ENCODE results near the gene FBXL20.
"Not testable (repeated sequence)": the region's sequence is repeated elsewhere in the genome, so short reads cannot be mapped to it uniquely, and the experiment has no call there.

Gene FBXL20
- total RNA-seq, result 43.2 to 56.9 reads per million in 2 donors

DNA sequence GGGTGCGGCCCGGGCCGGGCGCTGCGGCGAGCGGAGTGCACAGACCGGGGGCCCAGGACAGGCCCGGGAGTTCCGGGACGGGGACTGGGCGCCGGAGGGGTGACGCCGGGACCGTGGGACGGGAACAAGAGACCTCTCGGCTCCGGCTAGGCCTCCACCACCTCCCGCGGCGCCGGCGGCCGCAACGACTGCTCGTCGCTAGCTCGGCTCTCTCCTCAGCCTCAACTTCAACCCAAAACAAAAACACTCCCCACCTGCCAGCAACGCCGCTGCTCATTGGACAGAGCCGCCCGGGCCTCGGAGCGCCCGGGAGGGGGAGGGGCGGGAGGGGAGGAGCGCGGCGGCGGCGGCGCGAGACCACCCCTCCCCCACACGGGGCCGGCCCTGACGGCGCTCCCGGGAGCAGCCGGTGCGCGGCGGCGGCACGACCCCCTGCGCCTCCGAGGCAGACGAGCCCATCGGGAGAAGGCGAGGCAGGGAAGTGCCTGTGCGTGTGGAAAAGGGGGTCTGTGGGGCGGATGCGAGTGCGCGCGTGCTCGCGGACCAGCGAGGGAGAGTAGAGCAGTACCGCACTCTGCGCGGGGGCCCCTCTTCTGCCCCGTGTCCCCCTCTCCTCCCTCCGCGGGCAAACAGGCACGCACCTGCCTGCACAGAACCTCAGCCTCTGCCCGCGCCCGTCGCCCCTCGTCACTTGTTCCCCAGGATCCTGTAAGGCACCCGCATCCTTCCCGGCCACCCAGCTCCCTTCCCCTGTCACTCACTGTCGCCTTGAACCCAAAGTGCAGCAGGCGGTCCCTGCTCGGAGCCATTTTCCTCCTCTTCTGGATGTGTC, at the start of gene FBXL20:
FBXL20 (minus strand) TSS at position 215 of the 832 bp plus-strand sequence. CDS start 224 bp downstream, outside the sequence.
- DNase-seq, result peak; percentile 96

- DNase-seq, result peak; percentile 85
Measured at GRCh38 chr17:39450847-39451581, 49.6 kb upstream of the FBXL20 start, which contains the start of gene MED1. TSS of gene MED1 (minus strand) at chr17:39451263. CDS start at chr17:39451062, 201 bp downstream.

GRCh38 chr17:39450051-39450450, 48.6 kb upstream of the FBXL20 start:
- DNase-seq, result no peak

- no peak for DNase-seq
Measured at GRCh38 chr17:39447561-39447960, 46.1 kb upstream of the FBXL20 start.

DNA sequence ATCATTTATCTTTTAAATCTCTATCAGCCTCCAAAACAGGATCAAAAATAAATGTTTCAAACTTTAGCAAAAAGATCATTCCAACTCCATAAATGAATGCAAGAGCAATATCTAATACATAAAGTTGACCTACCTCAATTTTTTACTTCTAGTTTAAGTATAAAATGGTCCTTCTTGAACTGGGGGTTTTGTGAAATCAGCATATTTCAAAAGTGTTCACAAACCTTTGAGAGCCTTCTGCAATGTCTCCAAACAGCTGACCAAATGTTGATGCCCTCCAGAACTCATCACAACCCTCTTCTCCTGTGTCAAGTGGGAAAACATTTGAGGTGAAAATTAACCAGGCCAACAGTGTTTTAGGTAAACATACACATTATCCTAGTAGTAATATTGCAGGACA, 41.9 kb upstream of the FBXL20 start:
- no peak for DNase-seq

DNA sequence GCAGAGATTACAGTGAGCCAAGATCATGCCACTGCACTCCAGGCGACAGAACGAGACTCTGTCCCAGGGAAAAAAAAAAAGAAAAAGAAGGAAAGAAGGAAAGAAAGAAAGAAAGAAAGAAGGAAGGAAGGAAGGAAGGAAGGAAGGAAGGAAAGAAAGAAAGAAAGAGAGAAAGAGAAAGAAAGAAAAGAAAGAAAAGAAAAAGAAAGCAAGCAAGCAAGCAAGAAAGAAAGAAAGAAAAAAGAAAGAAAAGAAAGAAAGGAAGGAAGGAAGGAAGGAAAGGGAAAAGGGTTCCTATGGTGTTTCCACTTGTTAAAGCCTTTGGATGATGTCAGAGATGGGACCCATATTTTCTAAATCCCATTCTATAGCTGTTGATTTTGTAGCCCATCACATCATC, 38.4 kb upstream of the FBXL20 start:
- DNase-seq, result not testable (repeated sequence)

DNA sequence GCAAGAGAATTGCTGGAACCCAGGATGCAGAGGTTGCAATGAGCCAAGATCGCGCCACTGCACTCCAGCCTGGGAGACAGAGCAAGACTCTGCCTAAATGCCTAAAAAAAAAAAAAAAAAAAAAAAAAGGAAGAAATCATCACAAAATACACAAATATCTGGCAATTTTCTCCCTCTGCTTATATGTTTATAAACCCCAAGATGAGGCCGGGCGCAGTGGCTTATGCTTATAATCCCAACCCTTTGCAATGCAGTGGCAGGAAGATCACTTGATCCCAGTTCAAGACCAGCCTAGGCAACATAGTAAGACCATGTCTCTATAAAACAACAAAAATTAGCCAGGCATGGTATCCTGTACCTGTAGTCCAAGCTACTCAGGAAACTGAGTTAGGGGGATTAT, 28.2 kb upstream of the FBXL20 start:
- DNase-seq, result no peak

DNA sequence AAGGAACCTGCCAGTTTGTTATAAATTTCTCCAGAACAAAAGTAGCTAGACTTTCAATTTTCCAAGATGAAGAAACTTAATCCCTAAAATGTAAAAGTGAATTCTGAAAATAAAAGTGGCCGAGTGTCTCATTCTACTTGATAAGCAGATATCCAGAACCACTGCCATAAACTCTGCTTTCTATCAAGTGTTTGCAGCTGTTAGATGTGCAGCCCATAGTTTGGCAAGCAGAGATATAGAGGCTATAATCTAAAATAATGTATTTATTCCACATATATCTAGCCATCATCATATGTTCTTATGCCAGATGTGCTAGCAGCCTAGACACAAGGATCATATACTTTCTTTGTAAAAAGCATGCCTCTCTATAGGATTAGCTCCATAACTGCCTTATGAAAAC, 14.7 kb upstream of the FBXL20 start:
- no peak for DNase-seq

DNA sequence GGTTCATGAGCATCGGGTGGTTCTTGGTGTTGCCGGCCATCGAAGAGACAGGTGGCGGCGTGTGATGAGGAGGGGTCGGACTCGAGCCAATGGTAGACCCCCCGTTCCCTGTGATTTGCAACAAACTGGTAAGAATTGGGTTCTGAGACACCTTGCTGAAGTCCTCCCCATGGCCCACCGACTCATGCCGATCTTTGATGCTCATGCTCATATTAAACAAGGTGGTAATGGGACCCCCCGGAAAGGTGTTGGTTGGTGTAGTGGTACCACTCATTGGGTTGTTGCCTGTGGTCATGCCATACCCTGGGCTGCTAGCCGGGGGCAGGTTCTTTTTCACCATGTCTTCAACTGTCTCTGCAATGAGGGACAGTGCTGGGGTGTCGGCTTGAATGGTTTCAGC, 8.9 kb upstream of the FBXL20 start:
- DNase-seq, result no peak

DNA sequence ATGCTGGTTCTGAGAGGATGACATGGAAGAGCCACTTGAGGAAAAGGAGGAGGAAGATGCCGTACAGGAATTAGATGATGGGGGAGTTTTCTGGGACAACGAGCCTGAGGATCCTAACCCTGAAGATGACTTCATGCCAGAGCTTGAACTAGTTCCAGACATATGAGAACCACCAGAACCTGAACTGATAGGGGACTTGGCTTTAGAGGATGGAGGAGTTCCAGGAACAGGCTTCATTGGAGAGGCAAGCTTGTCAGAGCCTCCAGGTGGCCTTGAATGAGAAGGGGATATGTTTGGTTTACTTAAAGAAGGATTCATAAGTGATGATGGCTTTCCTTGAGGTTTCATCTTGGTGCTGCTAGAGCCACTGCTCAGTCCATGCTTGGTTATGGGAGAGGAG, 6.9 kb upstream of the FBXL20 start:
- no peak for DNase-seq

- no peak for DNase-seq
Measured at GRCh38 chr17:39406951-39407350, 5.5 kb upstream of the FBXL20 start.

DNA sequence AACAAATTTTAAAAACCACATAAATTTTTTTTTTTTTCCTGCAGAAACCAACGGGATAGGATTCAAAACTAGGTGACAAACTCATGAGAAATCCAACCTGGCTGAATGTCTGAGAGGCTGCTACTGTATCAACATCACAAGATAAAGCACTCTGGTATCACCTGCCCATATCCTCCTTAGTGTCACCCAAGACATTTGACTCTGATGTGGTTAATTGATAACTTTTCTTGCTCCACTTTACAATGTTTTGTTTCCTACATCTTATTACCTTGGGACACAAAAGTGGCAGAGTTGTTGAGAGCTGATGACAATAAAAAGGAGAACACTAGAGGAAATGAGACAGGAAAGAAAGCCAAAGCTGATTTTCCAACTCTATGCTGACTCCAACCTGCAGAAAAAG, 4.0 kb upstream of the FBXL20 start:
- DNase-seq, result no peak

GRCh38 chr17:39404542-39405378, 3.3 kb upstream of the FBXL20 start:
- no peak for DNase-seq

GRCh38 chr17:39402890-39403605, 1.6 kb upstream of the FBXL20 start:
- DNase-seq, result no peak

- DNase-seq, result peak; percentile 81
Measured at GRCh38 chr17:39402244-39402889, 941 bp upstream of the FBXL20 start.

DNA sequence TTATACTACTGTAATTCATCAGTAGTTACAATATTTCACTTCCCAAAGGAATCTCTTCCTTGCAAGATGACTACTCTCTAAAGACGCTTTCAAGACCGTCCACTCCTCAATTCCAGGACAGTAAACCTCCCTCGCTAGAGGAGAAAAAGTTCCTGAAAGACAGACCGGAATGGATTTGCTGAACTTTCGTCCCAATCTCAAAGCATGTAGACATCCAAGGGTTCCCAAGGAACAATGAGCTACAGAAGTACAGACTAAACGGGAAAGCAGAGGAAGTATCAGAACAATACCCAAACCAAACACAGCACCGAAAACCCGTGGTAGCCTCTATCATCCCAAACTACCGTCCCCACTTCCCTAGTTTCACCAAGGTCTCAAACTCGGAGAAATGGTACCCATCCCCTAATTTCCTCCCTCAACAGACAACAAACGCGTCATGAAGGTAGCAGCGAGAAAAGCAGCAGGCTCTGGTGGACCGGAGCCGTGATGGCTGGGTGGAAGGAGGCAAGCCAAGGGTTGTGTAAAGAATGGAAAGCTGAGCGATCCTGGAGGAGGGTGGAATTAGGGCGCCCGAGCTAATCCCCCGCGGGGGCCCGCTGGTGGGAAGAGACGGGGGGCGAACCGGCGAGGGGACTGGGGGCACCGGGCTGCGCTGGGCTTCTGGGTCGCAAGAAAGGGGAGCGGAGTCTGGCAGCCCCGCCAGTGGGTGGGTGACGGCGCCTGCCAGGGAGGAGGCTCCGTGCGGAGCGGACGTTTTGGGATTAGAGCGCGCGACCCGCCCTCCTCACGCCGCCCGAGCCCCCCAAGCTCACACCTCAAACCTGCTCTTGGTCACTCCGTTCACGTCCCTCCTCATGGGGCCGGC, 647 bp downstream of the FBXL20 start:
- no peak for DNase-seq

DNA sequence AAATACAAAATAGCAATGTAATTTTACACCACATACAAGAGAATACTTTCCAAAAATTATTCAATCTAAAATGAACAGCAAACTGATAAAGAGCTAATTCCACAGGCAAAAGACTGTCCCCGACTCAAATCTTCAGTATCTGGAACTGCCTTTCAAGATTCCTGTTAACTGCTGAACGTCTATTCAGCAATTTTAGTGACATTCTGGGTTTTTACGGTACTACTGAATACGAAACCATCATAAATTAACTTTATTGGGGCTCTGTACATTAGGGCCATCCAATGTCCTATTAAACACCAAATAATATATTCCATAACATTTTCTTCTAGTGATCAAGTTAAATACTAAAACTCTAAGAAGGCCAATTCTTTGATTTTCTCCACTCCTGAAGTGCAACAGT, 1.6 kb downstream of the FBXL20 start:
- no peak for DNase-seq

DNA sequence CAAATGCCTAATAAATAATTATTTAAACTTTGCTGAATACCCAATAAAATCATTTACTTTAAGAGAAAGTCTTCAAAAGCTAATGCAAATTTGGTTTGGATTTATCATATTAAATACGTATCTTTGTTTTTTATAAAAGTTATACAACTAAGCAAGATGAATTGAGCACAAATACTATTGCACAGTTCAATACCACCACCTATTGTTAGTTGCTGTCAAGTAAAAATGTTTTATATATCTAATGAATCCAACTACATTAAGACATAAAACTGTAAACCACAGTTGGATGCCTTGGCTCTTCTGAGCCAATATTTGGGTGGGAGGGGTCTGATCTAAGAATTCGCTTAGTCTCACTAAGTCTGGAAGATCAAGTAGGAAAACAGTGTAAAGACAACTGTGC, 7.7 kb downstream of the FBXL20 start:
- no peak for DNase-seq

DNA sequence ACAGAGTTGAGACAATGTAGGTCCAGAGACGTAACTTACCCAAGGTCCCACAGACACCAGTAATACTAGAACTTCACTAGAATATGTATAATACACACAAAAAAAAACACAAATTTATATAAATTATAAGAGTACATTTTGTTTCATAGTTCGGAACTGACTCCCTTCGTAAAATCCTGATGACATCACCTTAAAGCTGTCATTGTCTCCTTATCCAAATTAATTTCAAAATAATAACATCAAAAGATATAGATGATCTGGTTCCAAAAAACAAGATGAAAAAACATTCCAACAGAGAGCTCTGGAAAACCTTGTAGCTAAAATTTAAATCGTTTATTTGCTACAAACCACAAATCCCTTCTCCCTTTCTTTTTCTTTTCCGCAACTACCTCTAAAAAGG, 10.0 kb downstream of the FBXL20 start:
- no peak for DNase-seq

GRCh38 chr17:39385040-39385439, 16.4 kb downstream of the FBXL20 start:
- DNase-seq, result no peak

DNA sequence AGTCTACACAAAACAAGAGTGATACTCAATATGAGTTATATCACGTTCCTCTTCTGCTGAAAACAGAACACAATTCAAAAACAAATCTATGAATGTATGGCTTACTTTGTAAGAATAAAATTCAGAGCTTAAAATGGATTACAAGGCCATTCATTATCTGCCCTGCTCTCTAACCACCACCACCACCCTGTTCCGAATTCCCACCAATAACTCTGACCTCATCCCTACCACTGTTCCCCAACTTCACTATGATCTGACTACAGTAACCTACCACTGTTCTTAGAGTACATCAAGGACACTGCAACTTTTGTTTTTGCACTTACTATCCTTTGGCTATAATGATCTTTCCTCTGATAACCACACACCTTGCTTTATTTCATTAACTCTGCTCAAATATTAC, 21.3 kb downstream of the FBXL20 start:
- DNase-seq, result no peak

Measured in T-helper 9 cell (primary cell).